HEK293T (cell line): ENCODE results near the gene STAT5A.

Source experiments
- CTCF ChIA-PET: fragments of 350-600 bp; formaldehyde crosslinking; extraction: SDS; loops from one replicate; lab custom pipeline; 2021; ENCODE audit warnings: antibody characterized with exemption, inconsistent platforms; lab: Yijun Ruan, JAX
- POLR2A ChIA-PET: fragments of 350-600 bp; formaldehyde crosslinking; extraction: SDS; loops from one replicate; lab custom pipeline; 2020; ENCODE audit warnings: antibody characterized with exemption, inconsistent platforms; lab: Yijun Ruan, JAX
- DNase-seq: peaks from one replicate; pipeline ENCODE4 v3.0.0; 2012; ENCODE audit warnings: mixed read lengths; ENCODE audit errors: extremely low spot score
- ARNT ChIP-seq: fragments of 450-650 bp; IDR thresholded peaks from 2 replicates; pipeline ENCODE4 v1.6.1; 2017; ENCODE audit warnings: mild to moderate bottlenecking
- BHLHE40 ChIP-seq: fragments of 450-650 bp; IDR thresholded peaks from 2 replicates; pipeline ENCODE4 v1.6.1; 2016; ENCODE audit warnings: mild to moderate bottlenecking, moderate library complexity, borderline replicate concordance
- CTBP1 ChIP-seq: fragments of 450-650 bp; IDR thresholded peaks from 2 replicates; pipeline ENCODE4 v1.6.1; 2016; ENCODE audit warnings: borderline replicate concordance
- ELF4 ChIP-seq: fragments of 450-650 bp; IDR thresholded peaks from 2 replicates; pipeline ENCODE4 v1.6.1; 2017; ENCODE audit warnings: antibody characterized with exemption
- FOXA1 ChIP-seq: fragments of 450-650 bp; IDR thresholded peaks from 2 replicates; pipeline ENCODE4 v1.6.1; 2016; ENCODE audit warnings: mild to moderate bottlenecking
- FOXK2 ChIP-seq: fragments of 450-650 bp; IDR thresholded peaks from 2 replicates; pipeline ENCODE4 v1.6.1; 2016; ENCODE audit warnings: mild to moderate bottlenecking
- FOXM1 ChIP-seq: fragments of 450-650 bp; IDR thresholded peaks from 2 replicates; pipeline ENCODE4 v1.6.1; 2017; ENCODE audit warnings: mild to moderate bottlenecking, borderline replicate concordance
- HDGF ChIP-seq: fragments of 450-650 bp; IDR thresholded peaks from 2 replicates; pipeline ENCODE4 v1.6.1; 2017; ENCODE audit warnings: antibody characterized with exemption, borderline replicate concordance
- L3MBTL2 ChIP-seq: fragments of 450-650 bp; conservative IDR thresholded peaks from 2 replicates; pipeline ENCODE4 v1.6.1; 2016; ENCODE audit warnings: mild to moderate bottlenecking
- LEF1 ChIP-seq: fragments of 450-650 bp; IDR thresholded peaks from 2 replicates; pipeline ENCODE4 v1.6.1; 2017; ENCODE audit warnings: mild to moderate bottlenecking, borderline replicate concordance
- NFRKB ChIP-seq: fragments of 450-650 bp; IDR thresholded peaks from 2 replicates; pipeline ENCODE4 v1.6.1; 2016; ENCODE audit warnings: mild to moderate bottlenecking, moderate library complexity
- SP1 ChIP-seq: fragments of 450-650 bp; IDR thresholded peaks from 2 replicates; pipeline ENCODE4 v1.6.1; 2017
- SUZ12 ChIP-seq: fragments of 450-650 bp; IDR thresholded peaks from 2 replicates; pipeline ENCODE4 v1.6.1; 2016; ENCODE audit warnings: mild to moderate bottlenecking
- TARDBP ChIP-seq: fragments of 450-650 bp; IDR thresholded peaks from 2 replicates; pipeline ENCODE4 v1.6.1; 2016
- ZNF384 ChIP-seq: fragments of 450-650 bp; IDR thresholded peaks from 2 replicates; pipeline ENCODE4 v1.6.1; 2016
- TF ChIP-seq, protein P1 (sequence below): fragments of 450-650 bp; IDR thresholded peaks from 2 replicates; pipeline ENCODE4 v1.6.1; 2016

Gene STAT5A

DNA sequence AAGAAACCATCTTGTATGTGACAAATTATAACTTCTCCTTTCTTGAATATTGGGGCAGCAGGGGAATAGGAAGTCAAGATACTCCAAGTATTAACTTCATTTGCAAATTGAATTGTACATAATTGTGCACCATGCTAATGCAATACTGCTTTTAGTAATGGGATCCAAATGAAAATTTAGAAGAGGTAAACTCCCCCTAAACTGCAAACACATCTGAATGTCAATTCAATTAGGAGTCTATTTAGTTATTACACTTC, 16.6 kb upstream of the STAT5A start:
- POLR2A ChIA-PET: interaction anchor here (1.4 to 1.9 kb wide), 2 partner anchors 49 to 151 kb away, joined by 3 to 5 read pairs; partner anchors contain the start of gene KAT2A
- CTCF ChIA-PET: no interaction called here
- TF ChIP-seq SUZ12: no peak
- TF ChIP-seq ZNF384: no peak
- TF ChIP-seq TARDBP: no peak
- TF ChIP-seq L3MBTL2: no peak
- TF ChIP-seq NFRKB: no peak
- no peak for TF ChIP-seq ELF4
- TF ChIP-seq FOXM1: no peak
- no peak for TF ChIP-seq ARNT
- no peak for DNase-seq

DNA sequence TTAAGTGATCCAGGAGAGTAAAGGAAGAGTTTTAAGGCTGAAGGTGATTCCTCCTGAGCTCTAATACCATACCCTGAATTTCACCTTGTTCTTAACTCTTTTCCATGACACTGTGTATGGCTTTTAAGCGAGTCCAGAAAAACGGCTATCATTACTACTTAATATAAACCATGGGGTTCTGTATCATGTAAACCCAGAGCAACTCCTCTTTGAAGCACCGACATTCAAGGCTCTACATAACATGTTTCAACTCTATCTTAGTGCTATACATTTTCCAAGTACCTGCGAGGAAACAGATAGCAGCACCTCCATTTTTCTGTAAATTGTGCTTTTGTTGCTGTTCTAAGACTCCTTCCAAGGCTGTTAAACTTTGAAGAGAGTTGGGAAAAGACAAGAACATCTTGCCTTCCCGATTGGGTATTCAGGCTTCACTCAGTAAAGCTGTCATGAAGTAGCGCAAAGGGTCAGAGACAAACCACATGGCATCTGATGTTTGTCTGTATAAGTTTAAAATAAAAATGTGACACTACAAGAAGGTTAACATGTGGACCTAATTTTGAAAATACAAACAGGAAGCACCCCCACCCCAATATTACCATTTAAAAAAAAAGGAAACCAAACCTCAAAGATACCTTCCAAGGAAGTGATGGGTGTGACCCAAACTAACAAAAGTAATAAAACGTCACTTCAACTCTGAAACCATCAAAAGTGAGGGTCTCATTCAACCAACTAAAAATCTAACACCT, 16.0 kb upstream of the STAT5A start:
- ChIA-PET POLR2A (no interaction called here), CTCF (interaction anchor here (0.5 kb wide), 1 partner anchor 8 kb away, joined by 3 read pairs; no protein-coding TSS in a partner anchor)
- no peak for TF ChIP-seq FOXA1
- no peak for TF ChIP-seq SUZ12
- no peak for TF ChIP-seq LEF1
- TF ChIP-seq NFRKB: no peak
- TF ChIP-seq ELF4: no peak
- TF ChIP-seq CTBP1: no peak
- TF ChIP-seq SP1: no peak
- no peak for TF ChIP-seq FOXK2
- no peak for DNase-seq

DNA sequence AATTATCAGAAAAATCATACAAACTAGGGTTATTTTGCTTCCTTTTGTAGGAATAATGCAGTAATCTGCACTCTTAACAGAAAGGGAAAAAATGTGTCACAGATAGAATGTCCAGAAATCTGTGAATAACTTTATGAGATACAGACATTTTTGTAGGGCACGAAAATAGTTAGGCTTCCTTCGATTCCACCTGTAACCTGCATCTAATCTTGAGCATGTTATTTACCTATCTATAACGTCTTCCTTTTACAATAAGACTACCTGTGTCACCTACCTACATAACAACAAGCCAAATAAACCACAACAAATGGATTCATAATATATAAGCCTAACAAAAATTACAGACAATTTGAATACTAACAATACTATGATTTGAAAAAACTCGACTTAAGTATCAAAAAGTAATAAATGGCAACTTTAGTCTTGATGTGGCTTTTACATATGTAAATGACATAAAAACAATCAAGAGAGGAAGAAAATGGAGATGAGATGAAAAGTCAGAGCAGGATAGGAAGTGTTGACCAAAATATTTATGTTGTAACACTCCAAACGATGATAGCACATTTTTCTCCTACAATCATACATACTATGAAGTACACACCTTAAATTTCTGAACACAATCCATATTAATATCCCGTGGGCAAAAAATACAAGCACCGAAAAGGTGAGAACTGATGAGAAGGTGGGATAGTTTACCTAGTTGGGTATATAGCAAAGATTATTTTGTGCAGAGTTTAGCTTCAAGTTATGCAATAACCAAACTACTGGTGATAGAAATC, 14.6 kb upstream of the STAT5A start:
- ChIA-PET POLR2A (no interaction called here), CTCF (no interaction called here)
- DNase-seq: no peak
- TF ChIP-seq FOXK2 (no peak), BHLHE40 (no peak), SUZ12 (no peak), FOXA1 (no peak), LEF1 (no peak), FOXM1 (no peak)

DNA sequence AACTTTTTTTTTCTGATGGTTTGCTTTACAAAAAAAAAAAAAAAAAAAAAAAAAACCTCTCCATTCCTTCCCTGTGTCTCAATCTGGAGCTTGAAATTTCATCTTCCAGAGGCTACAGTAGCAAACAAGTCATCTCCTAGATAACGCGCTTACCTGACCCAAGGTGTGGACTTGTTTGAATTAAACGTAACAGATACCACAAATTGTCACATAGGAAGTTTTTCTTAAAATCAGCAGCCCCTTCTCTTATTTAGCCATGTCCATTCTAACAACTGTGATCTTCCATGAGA, 14.1 kb upstream of the STAT5A start:
- no peak for DNase-seq
- ChIA-PET CTCF (interaction anchor here (0.6 kb wide), 1 partner anchor 10 kb away, joined by 3 read pairs; no protein-coding TSS in a partner anchor), POLR2A (no interaction called here)
- TF ChIP-seq NFRKB (no peak), SP1 (no peak), CTBP1 (no peak), FOXK2 (no peak), LEF1 (no peak), HDGF (no peak), TARDBP (no peak), FOXM1 (no peak), ARNT (no peak), ELF4 (no peak), ZNF384 (no peak), FOXA1 (no peak)
- TF ChIP-seq, protein P1, sequence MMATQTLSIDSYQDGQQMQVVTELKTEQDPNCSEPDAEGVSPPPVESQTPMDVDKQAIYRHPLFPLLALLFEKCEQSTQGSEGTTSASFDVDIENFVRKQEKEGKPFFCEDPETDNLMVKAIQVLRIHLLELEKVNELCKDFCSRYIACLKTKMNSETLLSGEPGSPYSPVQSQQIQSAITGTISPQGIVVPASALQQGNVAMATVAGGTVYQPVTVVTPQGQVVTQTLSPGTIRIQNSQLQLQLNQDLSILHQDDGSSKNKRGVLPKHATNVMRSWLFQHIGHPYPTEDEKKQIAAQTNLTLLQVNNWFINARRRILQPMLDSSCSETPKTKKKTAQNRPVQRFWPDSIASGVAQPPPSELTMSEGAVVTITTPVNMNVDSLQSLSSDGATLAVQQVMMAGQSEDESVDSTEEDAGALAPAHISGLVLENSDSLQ: no peak

DNA sequence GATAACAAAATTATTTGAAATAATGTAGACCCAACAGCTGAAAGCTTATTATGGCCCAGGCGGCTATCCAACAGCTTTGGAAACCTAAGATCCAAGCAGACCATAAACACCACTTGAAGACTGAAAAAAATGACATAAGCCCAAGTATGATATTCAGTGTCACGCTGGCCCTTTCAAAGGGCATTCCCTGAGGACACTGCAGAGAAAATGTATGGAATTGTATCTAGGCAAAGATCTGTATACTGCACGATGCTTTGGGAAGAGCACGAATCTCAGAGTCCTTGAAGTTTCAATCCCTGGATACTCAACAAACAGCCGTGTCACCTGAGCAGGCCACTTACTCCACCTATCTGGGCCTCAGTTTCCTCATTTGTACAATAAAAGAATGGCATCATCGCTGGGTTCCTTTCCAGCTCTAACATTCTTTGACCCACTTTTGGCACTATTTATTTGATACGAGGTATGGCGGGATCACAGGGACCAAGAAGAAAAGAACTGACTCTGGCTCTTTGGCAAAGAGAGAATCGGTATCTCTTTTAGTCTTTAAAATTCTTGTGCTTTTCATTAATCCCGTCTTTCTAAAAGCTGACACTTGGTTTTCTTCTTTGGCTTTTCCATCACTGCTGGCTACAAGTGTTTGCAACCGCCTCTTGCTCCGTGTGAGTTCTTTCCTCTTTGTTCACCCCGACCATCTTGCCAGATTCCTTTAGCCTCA, 13.3 kb upstream of the STAT5A start:
- CTCF ChIA-PET: interaction anchor here (0.6 to 0.9 kb wide), 3 partner anchors 11 to 255 kb away, joined by 3 read pairs; partner anchors contain the start of genes CAVIN1 and NKIRAS2

DNA sequence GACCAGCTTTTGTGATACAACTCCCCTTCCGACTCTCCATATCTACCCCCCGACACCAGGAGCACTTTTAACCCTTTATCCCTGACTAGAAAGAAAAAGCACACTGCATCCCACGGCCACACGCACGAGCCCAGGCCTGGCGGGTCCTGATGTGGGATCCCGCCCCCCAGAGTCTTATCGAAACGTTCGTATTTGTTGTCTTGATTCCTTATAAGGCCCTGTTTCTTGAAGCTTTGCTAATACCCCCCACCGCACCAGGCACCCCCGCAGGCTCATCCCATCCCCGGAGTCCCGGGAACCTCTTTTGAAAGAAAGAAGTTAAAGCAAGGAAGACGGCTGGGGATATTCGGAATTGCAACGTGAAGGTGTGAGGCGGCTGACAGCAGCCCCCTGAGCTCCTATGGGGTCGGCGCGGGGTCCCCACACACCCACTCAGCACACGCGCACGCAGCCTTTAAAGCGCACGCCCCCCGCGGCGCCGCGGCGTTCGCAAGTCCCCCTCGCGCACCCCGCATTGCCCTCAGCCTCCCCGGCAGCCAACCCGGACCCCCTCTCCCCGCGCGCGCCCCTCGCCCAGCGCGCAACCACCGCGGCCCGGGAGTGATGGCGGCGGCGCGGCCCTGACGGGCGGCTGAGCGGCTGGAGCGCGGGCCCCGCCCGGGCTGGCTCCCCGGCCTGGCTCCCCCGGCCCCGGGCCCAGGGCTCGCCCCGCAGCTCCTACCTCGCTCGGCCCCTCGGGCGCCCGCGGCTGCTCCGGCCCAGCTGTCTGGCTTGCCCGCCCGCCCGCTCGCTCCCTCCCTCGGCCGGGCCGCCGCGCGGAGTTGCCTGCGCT, 12.6 kb upstream of the STAT5A start:
- POLR2A ChIA-PET: interaction anchor here (0.6 to 1.8 kb wide), 6 partner anchors 9 to 39 kb away, joined by 3 to 4 read pairs (median 4); no protein-coding TSS in a partner anchor
- TF ChIP-seq BHLHE40 (no peak), ARNT (0 out of 2 replicates have a peak, but pooled peaks have one; percentile 8), LEF1 (no peak), FOXA1 (no peak), FOXM1 (0 out of 2 replicates have a peak, but pooled peaks have one; percentile 28)
- CTCF ChIA-PET: interaction anchor here (0.6 to 0.9 kb wide), 2 partner anchors 147 to 256 kb away, joined by 3 read pairs; partner anchors contain the start of genes CAVIN1 and NKIRAS2
- DNase-seq: peak; percentile 19

More for the DNA sequence above, 13.3 kb upstream of the STAT5A start:
- no peak for DNase-seq
- TF ChIP-seq ZNF384 (no peak), SP1 (no peak), NFRKB (no peak), SUZ12 (no peak), FOXK2 (no peak), FOXA1 (no peak), CTBP1 (no peak)
- TF ChIP-seq, protein P1: no peak
- POLR2A ChIA-PET: interaction anchor here (0.7 to 1.8 kb wide), 5 partner anchors 8 to 39 kb away, joined by 3 to 4 read pairs (median 4); no protein-coding TSS in a partner anchor
